Measurements from ENCODE around the gene PCSK4. TPM values are rescaled to one million over a fixed set of nuclear protein-coding genes. Genes with fewer than 3 reads are reported as not detected.

Gene PCSK4
- total and polyA plus RNA-seq, 10 of the 15 experiments (the other 5 are each of a cell fraction or from before 2014, with no cell fraction given), result 0.27 to 0.99 (median 0.40) TPM; not detected in 3

- TF ChIP-seq EGR1 (IDR thresholded peaks at IDR 0.05; ENCODE audit: borderline replicate concordance in 1 of 2, low read depth in 2 of 2, low read length in 2 of 2) (peak in 1 of 2 experiments; percentile 14; a peak in 1 of 3 replicates), POLR2A (IDR thresholded peaks at IDR 0.05; ENCODE audit: low read depth, low read length) (0 out of 2 replicates have a peak, but pooled peaks have one; percentile 12)
Observed at GRCh38 chr19:1453525-1454364, 36.4 kb downstream of the PCSK4 start (continued).

GRCh38 chr19:1452802-1453524, 37.2 kb downstream of the PCSK4 start:
- ChIA-PET POLR2A (interaction anchor here (0.6 kb wide), 1 partner anchor 16 kb away, joined by 3 read pairs; no protein-coding TSS in a partner anchor), CTCF (no interaction called here), RAD21 (ENCODE audit: unreplicated experiment) (no interaction called here), SMC1A (ENCODE audit: uncharacterized antibody, unreplicated experiment) (no interaction called here)
- ATAC-seq (no peak), DNase-seq (ENCODE audit: low read depth, low spot score) (no peak), FAIRE-seq (no peak)
- no peak overlapping the region for H3K27ac ChIP-seq (ENCODE audit: control insufficient read depth, insufficient read depth)
- BruUV-seq (replicated peaks), result no TSS peak
- H3K4me3 ChIP-seq, result no peak overlapping the region
- H3K9ac ChIP-seq (ENCODE audit: control insufficient read depth, insufficient read depth, low read length), result no peak overlapping the region
- H3K4me2 ChIP-seq (ENCODE audit: control insufficient read depth, insufficient read depth), result no peak overlapping the region
- intact Hi-C loops (cut with micrococcal nuclease; ENCODE audit: unreplicated experiment) (no loop called here), in situ Hi-C loops (cut with MboI) (no loop called here)
- H3K9me3 ChIP-seq (replicated peaks; ENCODE audit: control insufficient read depth, insufficient read depth, low read length), result no peaks in the 10 kb centered on the region; the same call in 2 of the 3 replicates
- H3K4me1 ChIP-seq (ENCODE audit: control insufficient read depth, insufficient read depth, low read length), result peaks cover 3% of the 10 kb centered on the region
- H2AFZ ChIP-seq (ENCODE audit: control insufficient read depth, low read depth, low read length), result no peak overlapping the region
- no peaks in the 10 kb centered on the region for H4K20me1 ChIP-seq (ENCODE audit: control insufficient read depth, insufficient read depth)
- H3K36me3 ChIP-seq (ENCODE audit: control insufficient read depth in 2 of 2, insufficient read depth in 2 of 2, low read length in 1 of 2), result no peaks in the 10 kb centered on the region
- H3K27me3 ChIP-seq (replicated peaks in 1 of 2; ENCODE audit: control insufficient read depth in 2 of 2, insufficient read depth in 2 of 2, low read length in 1 of 2), result peaks cover 5 to 8% of the 10 kb centered on the region in 2 experiments; a peak in 3 of 4 replicates
- WGBS (ENCODE audit: insufficient coverage, insufficient replicate concordance, low lambda C conversion rate, missing lambda C conversion rate), result 51% methylated on average over 27 of the region's 30 CpGs
- no peaks in the 10 kb centered on the region for H3K79me2 ChIP-seq (ENCODE audit: control insufficient read depth, insufficient read depth, low read length)
- TF ChIP-seq E4F1 (IDR thresholded peaks at IDR 0.05; ENCODE audit: borderline replicate concordance, partially characterized antibody) (no peak), ZBTB4 (CRISPR knock-in tag; IDR thresholded peaks at IDR 0.05) (no peak), SIX5 (IDR thresholded peaks at IDR 0.05; ENCODE audit: low read depth, low read length, severe bottlenecking) (no peak), BHLHE40 (IDR thresholded peaks at IDR 0.05; ENCODE audit: borderline replicate concordance in 1 of 2, low read depth in 2 of 2, low read length in 1 of 2) (no peak), POLR2AphosphoS2 (IDR thresholded peaks at IDR 0.05; ENCODE audit: low read depth, low read length) (no peak), FOXM1 (IDR thresholded peaks at IDR 0.05; ENCODE audit: low read depth, low read length) (no peak), ZBTB11 (CRISPR knock-in tag; IDR thresholded peaks at IDR 0.05) (no peak), MXI1 (IDR thresholded peaks at IDR 0.05; ENCODE audit: low read depth, low read length) (no peak)

Data from GM12878 (cell line).